Left forelimb (tissue), 1 donor: Measurements from ENCODE around the gene FAM170B.
A peak's percentile ranks its signal among the peaks of the same experiment; 100 is the strongest.

Experiments used
- DNase-seq: peaks from one replicate; pipeline ENCODE4 v3.0.0-alpha.2; 2018; ENCODE audit warnings: low spot score

The FAM170B gene

GRCh38 chr10:49133706-49134248, at the start of gene FAM170B:
TSS of gene FAM170B (minus strand) at chr10:49134021. CDS start at chr10:49133918, 103 bp downstream.
- DNase-seq = no peak

GRCh38 chr10:49182776-49183175, 49.0 kb upstream of the FAM170B start:
- no peak for DNase-seq

GRCh38 chr10:49180444-49180860, 46.6 kb upstream of the FAM170B start:
- DNase-seq = no peak

GRCh38 chr10:49179699-49180443, 46.0 kb upstream of the FAM170B start:
- DNase-seq = no peak

DNA sequence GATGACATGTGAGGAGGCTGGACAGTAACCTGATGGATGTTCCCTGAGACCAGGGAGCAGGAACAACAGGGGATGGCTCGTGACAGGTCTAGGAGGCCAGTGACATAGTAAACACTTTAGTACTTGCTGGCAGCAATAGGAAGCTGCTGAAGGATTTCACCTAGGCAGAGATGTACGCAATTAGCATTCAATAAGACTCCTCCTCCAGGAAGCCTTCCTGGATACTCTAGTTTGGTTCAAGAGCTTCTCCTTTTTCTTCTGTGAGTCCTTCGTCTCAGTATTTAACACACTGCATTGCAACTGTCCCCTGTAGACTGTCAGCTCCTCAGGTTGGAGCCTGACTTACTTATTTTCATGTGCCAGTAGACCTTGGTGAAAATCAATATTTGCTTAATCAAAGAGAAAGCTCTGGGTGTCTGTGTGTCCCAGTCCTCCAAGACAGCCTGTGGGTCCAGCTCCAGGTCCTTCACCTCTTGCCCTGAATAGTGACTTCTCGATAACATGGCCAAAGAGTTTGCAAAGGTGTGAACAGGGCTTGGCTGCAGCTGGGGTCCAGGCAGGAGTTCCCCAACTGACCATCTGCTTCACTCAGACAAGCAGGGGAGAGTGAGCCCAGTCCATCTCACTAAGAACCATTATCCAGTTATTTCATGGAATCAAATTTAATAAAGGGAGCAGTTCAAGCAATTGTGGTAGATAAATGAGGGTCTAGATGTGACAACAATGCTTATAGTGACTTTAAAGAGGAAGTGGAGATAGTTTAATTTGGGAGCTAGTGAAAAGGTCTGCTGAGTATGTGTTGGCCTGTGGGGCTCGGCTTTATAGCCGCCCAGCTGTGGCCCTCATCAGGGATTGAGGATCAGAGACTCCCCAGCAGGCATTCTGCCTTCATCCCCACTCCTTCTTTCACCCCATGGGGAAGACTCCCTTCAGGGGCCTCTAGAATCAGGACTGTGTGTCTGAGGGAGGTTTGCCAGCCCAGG, 45.0 kb upstream of the FAM170B start:
- DNase-seq = peak; percentile 61

GRCh38 chr10:49177391-49178355, 43.9 kb upstream of the FAM170B start:
- peak; percentile 63 for DNase-seq

- DNase-seq = peak; percentile 57
Measured at GRCh38 chr10:49176310-49177268, 42.8 kb upstream of the FAM170B start.

DNA sequence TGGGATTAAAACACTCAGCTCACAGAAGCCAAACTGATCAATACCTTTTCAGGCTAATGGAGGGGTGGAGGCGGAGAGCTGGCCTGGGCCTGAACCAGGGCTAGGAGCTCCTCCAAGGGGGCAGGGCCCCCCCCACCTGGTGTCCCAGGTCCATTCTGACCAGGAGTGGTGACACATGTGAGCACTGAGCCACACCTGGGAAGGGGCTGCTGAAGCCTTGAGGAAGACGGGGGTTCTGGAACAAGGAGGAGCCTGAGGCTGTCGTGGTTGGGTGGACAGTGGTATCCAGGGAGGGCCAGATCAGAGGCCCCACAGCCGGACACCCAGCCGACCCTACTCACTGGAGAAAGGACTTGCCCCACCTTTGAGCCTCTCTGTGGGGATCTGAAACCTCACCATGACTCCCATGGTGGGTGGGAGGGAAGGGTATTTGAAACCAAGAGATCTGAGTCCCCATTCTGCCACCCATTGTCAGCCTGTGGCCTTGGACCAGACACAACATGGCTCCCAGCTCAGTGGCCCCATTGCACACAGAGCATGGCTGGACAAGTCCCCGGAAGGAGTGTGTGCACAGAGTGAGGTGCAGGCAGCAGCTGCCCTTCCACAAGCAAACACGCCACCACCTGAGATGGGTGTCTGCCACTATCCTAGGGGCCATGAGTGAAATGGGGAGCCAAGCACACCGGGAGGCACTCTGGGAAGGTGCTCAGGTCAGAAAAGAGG, 41.9 kb upstream of the FAM170B start:
- DNase-seq = peak; percentile 54

DNA sequence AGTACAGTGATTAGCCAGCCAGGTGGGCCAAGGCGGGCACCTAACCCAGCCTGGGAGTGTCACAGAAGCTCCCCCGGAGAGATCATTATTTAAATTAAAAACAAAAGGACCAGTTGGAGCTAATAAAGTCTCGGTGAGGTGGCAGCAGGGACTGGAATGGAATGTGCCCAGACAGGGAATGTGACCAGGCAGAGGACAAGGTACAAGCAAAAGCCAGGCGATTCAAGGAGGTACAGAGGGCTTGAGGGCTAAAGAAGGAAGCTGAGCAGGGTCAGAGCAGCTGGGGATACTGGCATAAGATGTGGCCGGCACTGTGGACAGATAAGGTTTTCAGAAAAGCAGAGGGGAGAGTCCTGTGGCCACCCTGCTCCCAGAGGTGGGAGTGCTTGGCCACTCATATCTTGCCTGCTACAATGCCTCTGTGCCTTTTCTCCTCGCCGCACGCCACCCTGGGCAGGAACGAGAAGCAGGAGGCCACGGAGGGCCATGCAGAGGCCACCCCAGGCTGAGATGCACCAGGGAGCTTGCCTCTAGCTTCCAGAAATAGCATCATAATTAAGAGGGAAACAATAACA, 41.2 kb upstream of the FAM170B start:
- DNase-seq = no peak

- DNase-seq = no peak
Measured at GRCh38 chr10:49174261-49174925, 40.6 kb upstream of the FAM170B start.

DNA sequence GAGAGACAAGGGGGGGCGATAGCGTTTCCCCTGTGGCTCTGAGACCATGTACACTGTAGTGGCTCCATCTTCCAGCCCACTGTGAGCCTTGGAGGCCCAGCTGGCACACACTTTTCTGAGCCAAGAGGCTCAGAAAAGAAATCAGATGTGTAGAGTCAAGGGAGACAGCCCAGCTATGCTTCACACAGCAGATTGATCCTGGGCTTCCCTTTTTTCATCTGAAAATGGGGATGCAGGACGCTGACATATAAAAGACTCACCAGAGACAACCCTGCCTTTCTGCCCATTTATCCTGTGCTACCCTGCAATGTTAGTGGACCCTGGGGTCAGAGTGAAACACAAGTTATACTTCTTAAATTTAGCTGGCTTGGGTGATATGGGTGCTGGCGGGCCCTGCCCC, 40.0 kb upstream of the FAM170B start:
- no peak for DNase-seq

- no peak for DNase-seq
Measured at GRCh38 chr10:49173201-49173772, 39.5 kb upstream of the FAM170B start.

GRCh38 chr10:49172777-49173132, 38.9 kb upstream of the FAM170B start:
- no peak for DNase-seq

- DNase-seq = no peak
Measured at GRCh38 chr10:49172061-49172776, 38.4 kb upstream of the FAM170B start.

- DNase-seq = peak; percentile 59
Measured at GRCh38 chr10:49171326-49172060, 37.7 kb upstream of the FAM170B start.

DNA sequence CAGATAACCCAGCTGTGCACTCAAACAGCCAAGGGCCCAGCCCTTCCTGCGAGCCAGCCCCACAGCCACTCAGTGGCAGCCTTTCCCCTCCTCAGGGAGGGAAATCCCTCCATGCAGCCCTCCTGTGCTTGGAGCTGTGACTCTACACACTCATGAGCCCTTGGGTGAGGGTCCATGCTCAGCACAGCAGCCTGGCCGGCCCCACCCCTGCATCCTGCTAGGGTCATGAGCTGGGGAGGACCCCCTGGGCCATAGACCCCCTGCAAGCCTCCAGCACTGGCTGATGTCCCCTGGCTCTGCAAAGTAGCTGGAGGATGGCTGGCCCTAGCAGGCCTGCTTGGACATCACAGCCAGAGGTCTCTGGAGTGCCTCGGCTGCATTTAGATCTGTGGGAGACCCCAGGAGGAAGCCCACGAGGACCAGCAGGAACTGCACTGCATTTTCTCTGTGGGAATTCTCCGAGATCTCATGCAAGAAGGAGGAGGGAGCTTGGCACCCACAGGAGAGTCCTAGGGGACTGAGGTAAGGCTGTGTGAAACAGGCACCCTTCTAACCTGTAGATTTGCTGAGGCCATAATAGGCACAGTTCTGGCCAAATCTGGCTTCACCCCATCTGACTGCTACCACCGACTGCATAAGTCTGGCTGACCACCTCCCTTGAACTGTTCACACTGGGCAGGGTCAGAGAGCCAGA, 37.0 kb upstream of the FAM170B start:
- DNase-seq = no peak
